Muscle of back (tissue), 13 donors: ENCODE measurements around the gene ANXA6. TPM values are rescaled to one million over a fixed set of nuclear protein-coding genes. Genes with fewer than 3 reads are reported as not detected.
"Not testable (repeated sequence)": the region's sequence is repeated elsewhere in the genome, so short reads cannot be mapped to it uniquely, and the experiment has no call there.

Experiments
- DNase-seq, 3 donors: peaks; one replicate each; pipeline versions ENCODE4 v3.0.0 to v3.0.0-alpha.2; 2013
- long read RNA-seq, 9 donors: transcript quantifications; one replicate each; lab custom pipeline, GENCODE V29; 2026
- polyA plus RNA-seq, 10 donors: library from polyadenylated mRNA; unstranded; fragments of 120-200 nt; gene quantifications; one replicate each; pipeline ENCODE4 v1.2.1, GENCODE V29; 2013; ENCODE audit not compliant: insufficient read length in 10 of 10

Gene ANXA6
- 100 to 1,000 TPM; 292 to 391 (median 361) TPM for polyA plus RNA-seq
- long read RNA-seq, donor 1, transcript ANXA6-201 (26 exons, 2,593 nt): major isoform, 23 of 101 reads
- long read RNA-seq, donor 1, partial matches to known transcripts: 70 of 101 reads
- long read RNA-seq, donor 1, other reads (novel, unspliced or antisense): 8 of 101 reads
- long read RNA-seq, donor 2, transcript ANXA6-201 (26 exons, 2,593 nt): major isoform, 39 of 101 reads
- long read RNA-seq, donor 2, partial matches to known transcripts: 47 of 101 reads
- long read RNA-seq, donor 2, other reads (novel, unspliced or antisense): 14 of 101 reads
- long read RNA-seq, donor 3: 0 reads
- long read RNA-seq, donor 4, transcript ANXA6-201 (26 exons, 2,593 nt): major isoform, 24 of 54 reads
- long read RNA-seq, donor 4, partial matches to known transcripts: 30 of 54 reads
- long read RNA-seq, donor 4, other reads (novel, unspliced or antisense): 0 of 54 reads
- long read RNA-seq, donor 5, transcript ANXA6-201 (26 exons, 2,593 nt): major isoform, 45 of 135 reads
- long read RNA-seq, donor 5, partial matches to known transcripts: 84 of 135 reads
- long read RNA-seq, donor 5, other reads (novel, unspliced or antisense): 5 of 135 reads
- long read RNA-seq, donor 6, transcript ANXA6-201 (26 exons, 2,593 nt): major isoform, 28 of 184 reads
- long read RNA-seq, donor 6, partial matches to known transcripts: 135 of 184 reads
- long read RNA-seq, donor 6, other reads (novel, unspliced or antisense): 21 of 184 reads
- long read RNA-seq, donor 7, transcript ANXA6-201 (26 exons, 2,593 nt): major isoform, 27 of 93 reads
- long read RNA-seq, donor 7, partial matches to known transcripts: 56 of 93 reads
- long read RNA-seq, donor 7, other reads (novel, unspliced or antisense): 10 of 93 reads
- long read RNA-seq, donor 8, transcript ANXA6-201 (26 exons, 2,593 nt): major isoform, 19 of 57 reads
- long read RNA-seq, donor 8, partial matches to known transcripts: 38 of 57 reads
- long read RNA-seq, donor 8, other reads (novel, unspliced or antisense): 0 of 57 reads
- long read RNA-seq, donor 9, transcript ANXA6-201 (26 exons, 2,593 nt): major isoform, 5 of 5 reads
- long read RNA-seq, donor 9, partial matches to known transcripts: 0 of 5 reads
- long read RNA-seq, donor 9, other reads (novel, unspliced or antisense): 0 of 5 reads

DNA sequence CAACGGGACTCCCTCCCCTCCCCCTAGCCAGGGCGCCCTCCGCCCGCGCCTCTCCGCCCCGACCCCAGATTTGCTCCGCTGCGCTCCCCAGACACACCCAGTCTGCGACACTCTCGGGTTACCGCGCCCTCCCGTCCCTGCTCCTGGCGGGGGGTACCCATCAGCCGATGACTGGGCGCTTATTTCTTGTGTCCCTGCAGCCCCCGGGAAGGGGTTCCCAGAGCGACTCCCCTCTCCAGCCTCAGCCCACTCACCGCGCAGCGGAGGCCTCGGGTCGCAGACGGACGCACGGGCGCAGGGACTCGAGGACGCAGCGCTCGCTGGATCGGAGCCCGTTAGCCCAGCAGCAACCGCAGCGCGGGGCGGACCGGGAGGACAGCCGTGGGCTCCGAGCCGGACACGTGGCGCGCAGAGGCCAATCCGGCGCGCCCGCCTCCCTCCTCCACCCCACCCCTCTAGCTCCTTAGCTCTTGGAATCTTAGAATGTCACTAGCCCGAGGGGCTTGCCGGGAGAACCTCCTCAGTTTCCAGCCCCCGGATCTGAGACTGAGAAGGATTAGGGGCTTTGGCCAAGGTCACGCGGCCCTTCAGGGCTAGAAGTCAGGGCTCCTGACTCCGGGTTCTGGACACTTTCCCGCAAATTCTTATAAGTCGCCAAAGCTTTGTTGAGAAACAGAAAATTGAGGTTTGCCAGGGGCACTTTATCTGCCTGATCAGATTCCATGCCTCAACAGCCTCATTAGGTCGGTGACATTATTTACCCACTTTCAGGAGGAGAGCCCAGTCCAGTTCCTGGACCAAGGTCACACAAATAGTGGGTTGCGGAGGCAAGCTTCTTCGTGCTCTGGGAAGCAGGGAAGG, at the start of gene ANXA6:
Gene ANXA6, minus strand, starts transcription at position 354 of the 861 bp plus-strand sequence. CDS start 9,878 bp downstream, outside the sequence.
- DNase-seq: peak; percentile 84 to 96 (median 93)

GRCh38 chr5:151205411-151205810, 47.8 kb upstream of the ANXA6 start:
- DNase-seq: no peak

- DNase-seq: no peak
These were observed 46.5 kb upstream of the ANXA6 start for GRCh38 chr5:151204051-151204450.

DNA sequence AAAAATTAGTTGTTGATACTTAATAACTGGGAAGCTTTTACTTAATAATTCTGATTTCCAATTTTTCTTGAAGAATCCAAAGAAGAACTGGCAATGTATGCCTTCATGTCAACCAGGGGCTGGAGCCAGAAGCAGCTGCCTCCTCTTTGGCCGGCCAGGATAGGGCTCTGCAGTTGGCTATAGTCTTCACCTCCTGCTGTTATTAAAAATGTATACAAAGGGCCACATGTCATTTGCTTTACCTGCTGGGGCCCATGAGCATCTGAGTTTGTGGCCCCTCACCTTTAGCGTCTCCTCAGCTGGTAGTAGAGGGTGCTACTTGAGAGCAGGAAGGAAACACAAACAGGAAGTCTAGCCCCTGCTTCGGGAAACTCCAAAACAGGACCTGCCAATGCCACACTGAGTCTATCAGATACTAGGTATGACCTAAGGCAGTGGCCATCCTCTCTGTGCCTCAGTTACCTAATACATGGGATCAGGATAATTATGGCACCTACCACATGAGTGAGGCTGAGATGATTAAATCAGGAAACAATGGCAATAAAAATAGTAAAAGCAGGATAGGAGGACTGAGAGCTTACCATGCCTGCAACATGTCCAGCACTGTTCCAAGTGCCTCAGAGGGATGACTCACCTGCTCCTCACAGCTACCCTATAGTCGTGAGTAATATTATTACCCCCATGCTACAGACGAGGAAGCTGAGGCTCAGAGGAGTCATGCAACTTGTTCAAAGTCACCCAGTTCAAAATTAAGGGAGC, 45.0 kb upstream of the ANXA6 start:
- peak in 1 of 3 donors; percentile 25 for DNase-seq

GRCh38 chr5:151200913-151201595, 43.5 kb upstream of the ANXA6 start:
- no peak for DNase-seq

DNA sequence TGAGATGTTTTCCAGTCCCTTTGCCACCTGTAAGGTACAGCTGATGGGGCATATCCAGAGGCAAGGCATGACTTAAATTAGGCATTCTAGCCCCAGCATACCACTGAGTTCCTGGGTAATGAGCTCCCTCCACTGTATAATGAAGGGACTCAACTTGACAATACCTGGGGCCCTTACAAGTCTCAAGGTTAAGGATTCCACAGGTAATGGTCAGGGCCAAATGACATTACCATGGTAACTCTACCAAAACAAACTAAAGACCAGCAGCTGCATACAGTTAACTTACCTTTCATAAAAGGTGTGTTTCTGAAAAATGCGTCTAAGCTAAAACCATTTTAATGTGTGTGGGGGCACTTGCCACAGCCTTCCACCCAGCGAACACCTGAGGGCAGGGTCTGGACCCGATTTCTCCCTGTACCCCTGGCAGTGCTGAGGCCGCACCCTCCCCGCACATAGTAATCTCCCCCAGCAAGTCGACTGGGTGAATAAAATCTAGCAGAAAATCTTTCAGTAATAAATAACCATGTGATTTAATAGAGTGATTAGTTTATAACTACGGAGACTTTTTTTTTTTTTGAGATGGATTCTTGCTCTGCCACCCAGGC, 42.1 kb upstream of the ANXA6 start:
- DNase-seq: no peak

GRCh38 chr5:151198861-151199260, 41.3 kb upstream of the ANXA6 start:
- DNase-seq: no peak

DNA sequence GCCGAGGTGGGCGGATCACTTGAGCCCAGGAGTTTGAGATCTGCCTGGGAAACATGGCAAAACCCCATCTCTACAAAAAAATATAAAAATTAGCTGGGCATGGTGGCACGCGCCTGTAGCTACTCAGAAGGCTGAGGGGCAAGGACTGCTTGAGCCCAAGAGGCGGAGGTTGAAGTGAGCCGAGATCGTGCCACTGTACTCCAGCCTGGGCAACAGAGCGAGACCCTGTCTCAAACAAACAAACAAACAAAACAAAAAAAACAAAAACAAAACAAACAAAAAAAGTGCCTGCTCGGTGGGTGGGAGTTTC, 39.7 kb upstream of the ANXA6 start:
- DNase-seq: not testable (repeated sequence)

- no peak for DNase-seq
These were observed 39.1 kb upstream of the ANXA6 start for GRCh38 chr5:151196556-151197290.

- DNase-seq: no peak
These were observed 38.0 kb upstream of the ANXA6 start for GRCh38 chr5:151195622-151196021.

DNA sequence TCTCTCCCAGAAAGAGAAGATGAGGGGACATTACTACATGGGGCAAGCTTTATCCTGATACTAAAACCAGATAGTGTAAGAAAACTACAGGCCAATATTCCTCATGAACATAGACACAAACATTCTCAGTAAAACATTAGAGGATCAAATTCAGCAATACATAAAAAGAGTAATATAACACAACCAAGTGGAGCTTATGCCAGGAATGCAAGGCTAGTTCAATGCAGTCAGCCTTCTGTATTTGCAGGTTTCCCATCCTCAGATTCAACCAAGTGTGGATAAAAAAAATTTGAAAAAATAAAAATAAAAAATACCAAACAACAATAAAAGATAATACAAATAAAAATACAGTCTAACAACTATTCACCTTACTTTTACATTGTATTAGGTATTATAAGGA, 35.0 kb upstream of the ANXA6 start:
- DNase-seq: no peak

DNA sequence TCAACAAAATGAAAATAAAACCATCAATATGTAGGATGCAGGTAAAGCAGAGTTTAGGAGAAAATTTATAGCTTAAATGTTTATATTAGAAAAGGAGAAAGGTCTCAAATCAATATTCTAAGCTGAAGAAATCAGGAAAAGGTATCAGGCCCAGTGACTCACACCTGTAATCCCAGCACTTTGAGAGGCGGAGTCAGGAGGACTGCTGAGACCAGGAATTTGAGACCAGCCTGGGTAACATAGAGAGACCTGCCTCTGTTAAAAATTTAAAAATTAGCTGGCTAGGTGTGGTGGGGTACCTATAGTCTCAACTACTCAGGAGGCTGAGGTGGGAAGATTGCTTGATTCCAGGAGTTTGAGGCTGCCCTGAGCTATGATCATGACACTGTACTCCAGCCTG, 34.1 kb upstream of the ANXA6 start:
- no peak for DNase-seq

DNA sequence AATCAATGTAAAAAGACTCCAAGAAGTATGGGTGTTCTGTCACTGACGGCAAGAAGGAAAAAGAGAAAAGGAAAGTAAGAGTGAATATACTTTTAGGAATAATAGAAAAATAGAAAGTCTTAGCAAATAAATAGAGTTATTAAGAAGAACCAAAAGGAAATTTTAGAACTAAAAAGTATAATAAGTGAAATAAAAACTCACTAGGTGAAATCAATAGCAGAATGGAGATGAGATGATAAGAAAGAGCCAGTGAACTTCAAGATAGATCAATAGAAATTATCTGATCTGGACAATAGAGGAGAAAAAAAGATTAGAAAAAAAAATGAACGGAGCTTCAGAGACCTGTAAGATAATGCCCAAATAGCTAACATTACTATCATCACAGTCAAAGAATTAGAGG, 31.6 kb upstream of the ANXA6 start:
- no peak for DNase-seq

DNA sequence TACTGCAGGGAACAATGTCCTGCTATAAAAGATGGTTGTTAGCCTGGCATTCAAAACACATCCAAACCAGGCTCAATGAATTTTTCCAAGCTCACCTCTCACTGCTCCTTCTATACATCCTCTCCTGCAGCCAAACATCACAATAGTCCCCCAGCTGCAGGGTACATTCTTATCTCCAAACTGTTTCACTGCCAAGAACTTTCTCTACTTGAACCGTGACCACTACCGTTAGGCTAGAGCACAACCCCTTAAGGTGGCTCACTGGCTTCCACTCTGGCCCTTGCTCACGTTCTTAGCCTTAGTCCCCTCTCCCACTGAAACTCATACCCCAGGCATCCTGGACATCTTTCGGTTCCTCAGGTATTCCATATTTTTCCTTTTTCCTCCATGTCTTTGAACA, 29.0 kb upstream of the ANXA6 start:
- DNase-seq: no peak

DNA sequence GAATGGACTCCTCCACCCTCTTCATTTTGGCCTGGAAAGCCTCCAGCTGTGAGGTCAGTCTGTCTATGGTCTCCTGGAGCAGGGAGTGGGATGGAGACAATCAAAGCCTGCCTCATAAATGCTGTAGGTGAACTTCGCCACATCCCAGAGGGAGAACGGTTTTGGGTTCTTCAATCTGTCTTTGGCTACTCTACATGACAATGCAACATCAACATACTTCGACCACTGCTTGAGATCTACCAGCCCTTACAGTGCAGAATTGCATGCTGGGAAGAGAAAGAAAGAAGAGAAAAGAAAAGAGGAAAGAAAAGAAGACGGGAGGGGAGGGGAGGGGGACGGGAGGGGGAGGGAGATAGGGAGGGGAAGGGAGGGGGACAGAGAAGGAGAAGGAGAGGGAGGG, 28.5 kb upstream of the ANXA6 start:
- no peak for DNase-seq

- no peak for DNase-seq
These were observed 26.9 kb upstream of the ANXA6 start for GRCh38 chr5:151184316-151185042.

- DNase-seq: peak; percentile 30 to 58 (median 53)
These were observed 26.1 kb upstream of the ANXA6 start for GRCh38 chr5:151183456-151184245.
